ENCODE data around the gene PHACTR1.

GRCh38 chr6:13304580-13305260 lies 588.2 kb downstream of the PHACTR1 start:
- no peak for TF ChIP-seq POLR2AphosphoS5 (IDR thresholded peaks at IDR 0.05; ENCODE audit: low read depth, low read length)
- TF ChIP-seq POLR2A (IDR thresholded peaks at IDR 0.05; ENCODE audit: low read depth, low read length): no peak
- TF ChIP-seq PAX5 (IDR thresholded peaks at IDR 0.05; ENCODE audit: insufficient read depth, low read length, severe bottlenecking): peak; percentile 30
- no peak for TF ChIP-seq TAF1 (IDR thresholded peaks at IDR 0.05; ENCODE audit: low read depth, low read length)
- TF ChIP-seq POU2F2 (IDR thresholded peaks at IDR 0.05; ENCODE audit: low read depth, low read length): peak; percentile 80; the same call in 1 of the 2 replicates

Data from GM12891 (cell line).